Measurements from ENCODE around the gene PARN. TPM values are rescaled to one million over a fixed set of nuclear protein-coding genes. Genes with fewer than 3 reads are reported as not detected.

The PARN gene
- total RNA-seq, 2 experiments from 2014 or later: 27.4 to 28.2 TPM

- H3K4me1 Mint-ChIP-seq (ENCODE audit: low read depth): peaks cover 12% of the 10 kb centered on the region
- no peak for TF ChIP-seq CTCF (IDR thresholded peaks at IDR 0.05)
- H3K27me3 ChIP-seq (ENCODE audit: control insufficient read depth in 1 of 2, insufficient read depth in 2 of 2, low read length in 2 of 2): peaks cover 0 to 2% of the 10 kb centered on the region in 2 experiments
- H3K27ac Mint-ChIP-seq: no peak overlapping the region
- ATAC-seq (ENCODE audit: poor library complexity): no peak
- H3K4me3 Mint-ChIP-seq: no peak overlapping the region
- H3K9me3 ChIP-seq (ENCODE audit: control insufficient read depth in 1 of 2, insufficient read depth in 1 of 2, low read length in 2 of 2): no peaks in the 10 kb centered on the region
- POLR2A ChIA-PET: no interaction called here
- H3K27ac ChIP-seq (ENCODE audit: low read depth in 1 of 2, low read length in 2 of 2): no peak overlapping the region
- intact Hi-C loops (cut with DNase I, micrococcal nuclease): no loop called here
- DNase-seq: no peak
- no peak overlapping the region for H3K4me3 ChIP-seq (ENCODE audit: low read length)
- H3K36me3 Mint-ChIP-seq (ENCODE audit: low read depth): no peaks in the 10 kb centered on the region
- CTCF ChIA-PET: no interaction called here
- peaks cover 9% of the 10 kb centered on the region for H3K27me3 Mint-ChIP-seq
- peaks cover 4% of the 10 kb centered on the region for H3K4me1 ChIP-seq (ENCODE audit: insufficient read depth, low read length)
- H3K36me3 ChIP-seq (ENCODE audit: insufficient read depth, low read length): no peaks in the 10 kb centered on the region
- H3K9me3 Mint-ChIP-seq: no peaks in the 10 kb centered on the region
Observed at GRCh38 chr16:14676633-14677032, 46.6 kb upstream of the PARN start.

- Histone ChIP-seq H3K4me3 (ENCODE audit: low read length) (no peak overlapping the region), H3K36me3 (ENCODE audit: insufficient read depth, low read length) (peaks cover 10% of the 10 kb centered on the region), H3K9me3 (ENCODE audit: control insufficient read depth in 1 of 2, insufficient read depth in 1 of 2, low read length in 2 of 2) (no peaks in the 10 kb centered on the region), H3K27ac (ENCODE audit: low read depth in 1 of 2, low read length in 2 of 2) (no peak overlapping the region), H3K4me1 (ENCODE audit: insufficient read depth, low read length) (peaks cover 4% of the 10 kb centered on the region), H3K27me3 (ENCODE audit: control insufficient read depth in 1 of 2, insufficient read depth in 2 of 2, low read length in 2 of 2) (no peaks in the 10 kb centered on the region)
- Mint-ChIP-seq H3K9me3 (no peaks in the 10 kb centered on the region), H3K4me1 (ENCODE audit: low read depth) (peaks cover 12% of the 10 kb centered on the region), H3K27ac (no peak overlapping the region), H3K4me3 (no peak overlapping the region), H3K36me3 (ENCODE audit: low read depth) (peaks cover 23% of the 10 kb centered on the region), H3K27me3 (no peaks in the 10 kb centered on the region)
- no peak for TF ChIP-seq CTCF (IDR thresholded peaks at IDR 0.05)
- POLR2A ChIA-PET: no interaction called here
- intact Hi-C loops (cut with DNase I, micrococcal nuclease): no loop called here
- CTCF ChIA-PET: no interaction called here
- peak in 1 of 14 experiments; percentile 6 for DNase-seq
- ATAC-seq (ENCODE audit: poor library complexity): no peak
Observed at GRCh38 chr16:14672403-14672971, 42.4 kb upstream of the PARN start.

- Histone ChIP-seq H3K27ac (ENCODE audit: low read depth in 1 of 2, low read length in 2 of 2) (no peak overlapping the region), H3K9me3 (ENCODE audit: control insufficient read depth in 1 of 2, insufficient read depth in 1 of 2, low read length in 2 of 2) (no peaks in the 10 kb centered on the region), H3K36me3 (ENCODE audit: insufficient read depth, low read length) (peaks cover 35% of the 10 kb centered on the region), H3K27me3 (ENCODE audit: control insufficient read depth in 1 of 2, insufficient read depth in 2 of 2, low read length in 2 of 2) (no peaks in the 10 kb centered on the region), H3K4me1 (ENCODE audit: insufficient read depth, low read length) (peaks cover 4% of the 10 kb centered on the region), H3K4me3 (ENCODE audit: low read length) (no peak overlapping the region)
- Mint-ChIP-seq H3K27ac (no peak overlapping the region), H3K36me3 (ENCODE audit: low read depth) (peaks cover 51% of the 10 kb centered on the region), H3K4me1 (ENCODE audit: low read depth) (peaks cover 12% of the 10 kb centered on the region), H3K9me3 (no peaks in the 10 kb centered on the region), H3K4me3 (no peak overlapping the region), H3K27me3 (no peaks in the 10 kb centered on the region)
- intact Hi-C loops (cut with DNase I, micrococcal nuclease): no loop called here
- ChIA-PET POLR2A (no interaction called here), CTCF (no interaction called here)
- ATAC-seq (ENCODE audit: poor library complexity) (no peak), DNase-seq (no peak)
- TF ChIP-seq CTCF (IDR thresholded peaks at IDR 0.05): no peak
Observed at GRCh38 chr16:14669776-14670175, 39.7 kb upstream of the PARN start.

Data from CD4-positive, alpha-beta T cell (primary cell).